Activated CD4-positive, alpha-beta T cell treated with anti-CD3 and anti-CD28 coated beads, Interleukin-2, amount 50 U/mL, for 24 hours (primary cell): Measurements from ENCODE around the gene PSMB9.

Experiments
- DNase-seq, 2 donors: peaks; one replicate each; pipeline ENCODE4 v3.0.0-alpha.2; 2020; ENCODE audit warnings: low read depth in 1 of 2, low spot score in 1 of 2

PSMB9 gene

DNA sequence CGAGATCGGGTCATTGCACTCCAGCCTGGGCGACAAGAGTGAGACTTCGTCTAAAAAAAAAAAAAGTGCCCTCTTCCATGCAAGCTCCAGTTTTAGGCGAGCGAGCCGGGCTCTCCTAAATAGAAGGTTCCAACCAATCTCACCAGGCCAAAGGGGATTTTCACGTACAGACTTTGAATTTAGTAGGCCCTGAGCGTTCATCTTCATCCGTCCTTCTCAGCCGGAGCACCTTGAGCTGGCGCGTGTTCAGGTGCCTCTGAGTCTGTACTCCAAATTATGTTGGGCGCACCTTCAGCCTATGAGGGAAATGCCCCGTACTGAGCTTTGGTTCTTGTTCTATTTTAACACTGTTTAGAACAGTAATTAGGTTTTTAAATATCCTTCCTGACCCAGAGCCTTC lies 14.6 kb upstream of the PSMB9 start:
- DNase-seq = no peak

DNA sequence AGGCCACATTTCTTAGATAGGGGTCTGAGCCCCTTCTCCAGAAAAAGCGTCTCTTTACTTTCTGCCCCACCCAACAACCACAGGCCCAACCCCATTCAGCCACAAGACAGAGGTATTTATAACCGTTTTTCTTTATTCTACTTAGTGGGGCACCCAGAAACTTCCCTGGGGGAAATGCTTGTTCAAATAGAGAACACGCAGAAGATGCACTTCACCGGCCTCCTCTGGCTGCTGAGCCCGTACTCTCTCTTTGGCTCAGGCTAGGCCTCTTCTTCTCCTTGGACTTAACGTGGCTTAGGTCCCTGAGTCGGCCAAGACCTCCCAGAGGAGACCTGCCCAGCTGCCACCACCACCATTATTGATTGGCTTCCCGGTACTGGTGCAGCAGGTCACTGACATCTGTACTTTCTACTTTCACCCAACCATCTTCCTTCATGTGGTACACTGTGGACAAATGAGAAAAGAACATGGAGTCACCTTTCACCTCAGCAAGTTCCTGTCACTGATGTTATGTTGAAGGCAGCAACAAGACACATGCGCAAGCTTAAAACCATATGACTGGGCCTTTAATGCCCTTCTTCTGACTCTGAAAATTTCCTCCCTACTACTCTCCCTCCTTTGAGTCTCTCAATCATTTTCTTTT lies 13.3 kb upstream of the PSMB9 start:
- no peak for DNase-seq

DNA sequence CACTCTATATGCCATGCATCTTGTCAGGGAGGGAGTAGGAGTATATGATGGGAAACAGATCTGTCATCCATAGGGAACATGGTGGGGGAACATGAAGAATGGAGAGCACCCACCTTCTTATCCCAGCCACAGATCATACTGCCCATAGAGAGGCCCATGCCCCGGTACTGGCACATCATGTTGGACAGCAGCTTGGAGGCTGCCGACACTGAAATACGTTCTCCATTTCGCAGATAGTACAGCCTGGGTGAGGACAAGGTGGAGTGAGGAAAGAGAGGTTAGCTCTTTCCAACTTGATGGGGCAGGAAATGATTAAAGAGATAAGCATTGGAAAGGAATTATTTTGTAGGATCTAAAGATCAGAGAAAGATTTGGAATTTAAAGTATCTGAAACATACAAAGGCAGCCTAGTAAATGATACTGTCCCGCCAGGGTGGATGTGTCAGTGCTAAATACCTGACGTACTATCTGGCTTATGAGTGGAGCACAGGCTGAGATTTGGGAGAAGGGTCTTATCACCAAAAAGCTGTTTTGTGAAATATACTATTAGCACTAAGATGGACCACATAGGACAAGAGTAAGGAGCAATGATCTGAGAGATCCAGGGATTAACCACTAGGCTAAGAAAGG lies 11.9 kb upstream of the PSMB9 start:
- DNase-seq = no peak

DNA sequence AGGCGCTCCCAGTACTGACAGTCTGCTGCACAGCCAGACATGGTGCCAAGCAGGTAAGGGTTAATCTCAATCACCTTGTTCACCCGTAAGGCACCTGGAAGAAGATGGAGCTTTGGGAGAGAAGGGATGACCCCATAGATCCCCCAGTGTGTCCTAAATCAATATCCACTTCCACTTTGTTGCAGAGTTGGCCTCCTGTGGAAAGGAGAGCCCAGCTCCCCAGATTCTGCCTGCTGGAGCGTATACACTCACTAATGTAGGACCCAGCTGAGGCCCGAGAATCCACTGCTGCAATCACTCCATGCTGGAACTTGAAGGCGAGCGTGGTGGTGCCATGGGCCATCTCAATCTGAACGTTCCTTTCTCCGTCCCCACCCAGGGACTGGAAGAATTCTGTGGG lies 11.3 kb upstream of the PSMB9 start:
- DNase-seq = no peak

DNA sequence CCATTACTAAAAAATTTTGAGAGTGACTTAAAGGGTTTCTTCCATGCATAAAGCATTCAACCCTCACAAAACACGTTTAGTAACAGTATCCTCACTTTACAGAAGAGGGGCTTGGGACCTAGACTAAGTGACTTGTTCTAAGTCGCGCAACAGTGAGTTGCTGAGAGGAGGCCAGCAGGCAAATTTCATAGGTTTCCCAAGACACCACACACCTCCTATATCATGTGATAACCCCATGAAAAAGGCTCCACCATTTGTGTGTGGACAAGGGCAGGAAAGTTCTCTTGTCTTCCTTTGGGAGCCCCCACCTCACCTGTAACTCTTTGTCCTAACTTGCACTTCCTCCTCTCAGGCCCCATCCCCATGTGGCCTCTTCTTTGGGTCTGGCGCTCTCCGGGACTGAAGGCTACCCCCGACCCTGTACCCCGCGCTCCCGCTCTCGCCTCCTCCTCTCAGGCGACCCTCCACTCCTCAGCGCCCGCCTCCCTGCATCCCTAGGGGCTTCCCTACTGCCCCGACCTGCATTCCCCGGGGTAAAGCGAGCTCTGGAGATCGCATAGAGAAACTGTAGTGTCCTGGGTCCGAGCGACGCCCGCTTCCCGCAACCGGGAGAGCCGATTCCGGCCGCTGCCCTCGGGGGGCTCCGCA lies 10.5 kb upstream of the PSMB9 start:
- DNase-seq = no peak

DNA sequence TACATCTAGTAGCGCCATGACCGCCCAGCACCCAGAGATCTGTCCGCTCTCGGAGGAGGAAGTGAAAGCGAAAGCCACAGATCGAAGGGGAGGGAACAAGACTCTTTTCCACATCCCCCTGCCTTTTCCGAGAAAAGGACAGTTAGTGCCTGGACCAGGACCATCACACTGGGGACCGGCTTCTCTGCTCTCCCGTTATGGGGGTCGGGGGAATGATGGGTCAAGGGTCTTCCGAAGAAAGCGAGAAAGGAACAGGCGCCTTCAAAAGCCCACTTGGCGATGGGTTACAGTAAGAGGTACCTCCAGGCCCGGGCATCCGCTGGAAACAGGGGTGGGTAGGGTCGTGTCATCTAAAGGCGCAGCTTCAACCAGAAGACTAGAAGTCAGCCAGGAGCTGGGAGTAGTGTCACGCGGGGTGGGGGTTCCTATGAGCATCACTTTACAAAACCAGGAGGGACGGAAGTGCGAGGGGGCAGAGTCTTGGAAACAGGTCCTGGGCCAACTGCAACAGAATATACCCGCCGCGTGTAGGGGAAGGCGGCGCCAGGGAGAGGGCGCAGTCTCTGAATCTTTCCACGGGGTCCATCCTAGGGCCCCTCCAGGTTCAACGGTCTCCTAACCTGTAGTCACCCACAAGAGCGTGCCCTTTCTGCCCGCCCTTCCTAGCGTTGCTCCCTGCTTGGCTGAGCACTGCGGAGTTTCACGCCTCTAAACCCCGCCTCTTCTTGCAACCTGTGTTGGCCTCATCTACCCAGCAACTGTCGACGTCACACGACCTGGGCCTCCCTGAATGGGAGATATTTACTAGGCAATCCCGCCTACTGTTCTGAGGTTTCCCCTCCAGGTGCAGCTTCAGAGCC lies 9.8 kb upstream of the PSMB9 start, which contains the start of gene PSMB8:
Gene PSMB8, minus strand, starts transcription at position 69 of the 860 bp plus-strand sequence. Its CDS starts 51 bp downstream, at position 18.
- peak; percentile 96 to 99 for DNase-seq

DNA sequence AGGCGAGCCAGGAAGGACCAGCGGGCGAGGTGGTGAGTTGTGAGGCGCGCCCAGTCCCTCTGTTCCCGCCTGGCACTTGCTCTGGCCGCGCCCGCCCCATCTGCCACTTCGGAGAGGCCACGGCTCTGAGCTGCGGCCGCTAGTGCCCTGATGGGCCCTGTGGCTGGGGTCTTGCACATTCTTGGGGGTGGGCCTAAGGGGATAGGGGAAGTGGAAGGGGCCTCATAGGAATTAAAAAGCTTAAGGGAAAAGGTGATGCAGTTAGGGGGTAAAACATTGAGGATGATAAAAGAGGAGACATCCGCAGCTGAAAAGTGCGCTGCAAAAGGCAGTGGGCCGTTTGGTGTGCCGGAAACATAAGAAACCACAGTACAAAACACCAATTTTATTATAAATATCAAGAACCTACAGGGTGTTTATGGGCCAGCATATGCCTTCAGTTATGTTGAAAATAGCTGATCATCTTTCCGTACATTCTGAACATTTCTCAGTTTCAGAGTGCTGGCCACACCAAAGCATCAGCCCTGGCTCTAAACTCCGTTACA lies 9.1 kb upstream of the PSMB9 start:
- no peak for DNase-seq

DNA sequence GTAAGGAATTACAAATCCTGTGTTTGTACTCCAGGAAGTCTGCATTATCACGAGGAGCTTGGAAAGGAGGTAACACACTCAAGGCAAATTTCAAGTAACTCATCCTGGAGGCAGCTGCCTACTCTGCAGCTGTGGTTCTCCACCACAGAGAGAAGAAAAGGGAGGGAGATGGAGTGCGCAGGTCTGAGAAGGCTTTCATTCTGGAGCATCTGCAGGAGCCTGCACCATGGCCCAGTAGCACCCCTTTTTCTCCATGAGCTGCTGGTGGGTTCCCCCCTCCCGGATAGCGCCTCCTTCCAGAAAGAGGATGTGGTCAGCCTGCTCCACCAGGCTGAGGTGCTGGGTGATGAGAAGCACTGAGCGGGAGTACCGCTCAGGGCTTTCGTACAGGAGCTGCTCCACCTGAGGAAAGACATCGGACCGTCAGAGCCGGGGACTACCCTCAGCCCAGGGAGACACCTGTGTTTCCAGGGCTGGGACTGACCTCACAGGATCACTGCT lies 8.6 kb upstream of the PSMB9 start:
- peak in 1 of 2 donors; percentile 34 for DNase-seq

DNA sequence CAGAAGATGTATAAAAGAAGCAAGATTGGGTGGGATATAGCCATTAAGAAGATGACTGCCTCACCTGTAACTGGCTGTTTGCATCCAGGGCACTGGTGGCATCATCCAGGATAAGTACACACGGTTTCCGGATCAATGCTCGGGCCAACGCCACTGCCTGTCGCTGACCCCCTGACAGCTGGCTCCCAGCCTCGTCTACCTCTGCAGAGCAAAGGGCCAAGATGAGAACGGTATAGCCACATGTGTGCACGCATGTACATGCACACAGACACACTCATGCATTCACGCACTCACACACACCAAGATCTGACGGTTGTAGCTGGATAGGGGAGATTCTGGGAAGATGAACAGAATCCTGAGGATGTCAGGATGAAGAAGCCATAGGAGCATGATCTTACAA lies 7.0 kb upstream of the PSMB9 start:
- no peak for DNase-seq

DNA sequence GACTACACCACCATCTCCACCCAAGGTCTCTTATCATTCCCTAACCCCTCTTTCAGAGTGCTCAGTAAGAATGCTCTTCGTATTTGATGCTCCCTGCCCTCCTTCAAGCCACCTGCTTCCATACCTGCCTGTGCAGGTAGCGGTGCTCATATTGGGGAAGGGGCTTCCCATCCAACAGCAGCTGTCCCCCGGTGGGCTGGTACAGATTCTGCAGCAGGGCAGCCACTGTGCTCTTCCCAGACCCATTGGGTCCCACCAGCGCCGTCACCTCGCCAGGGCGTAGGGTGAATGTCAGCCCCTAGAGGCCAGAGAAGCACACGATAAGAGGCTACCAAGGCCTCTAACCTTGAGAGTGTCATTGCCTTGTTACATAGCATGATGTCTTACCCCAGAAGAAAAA lies 6.2 kb upstream of the PSMB9 start:
- DNase-seq = no peak

DNA sequence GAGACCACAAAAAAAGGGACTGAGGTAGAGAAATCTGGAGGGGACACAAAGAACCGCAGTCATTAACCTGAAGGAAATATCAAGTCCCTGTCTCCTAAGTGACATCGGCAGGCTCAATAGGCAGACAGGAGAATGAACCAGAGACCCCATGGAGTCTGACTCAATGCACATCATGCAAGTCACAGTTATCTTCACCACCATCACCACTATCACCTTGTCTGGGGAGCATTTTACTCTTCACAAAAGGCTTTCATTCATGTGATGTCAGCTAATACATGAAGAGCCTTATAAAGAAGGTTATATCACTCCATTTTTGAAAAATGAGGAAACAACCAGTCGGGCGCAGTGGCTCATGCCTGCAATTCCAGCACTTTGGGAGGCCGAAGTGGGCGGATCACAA lies 4.9 kb upstream of the PSMB9 start:
- no peak for DNase-seq

DNA sequence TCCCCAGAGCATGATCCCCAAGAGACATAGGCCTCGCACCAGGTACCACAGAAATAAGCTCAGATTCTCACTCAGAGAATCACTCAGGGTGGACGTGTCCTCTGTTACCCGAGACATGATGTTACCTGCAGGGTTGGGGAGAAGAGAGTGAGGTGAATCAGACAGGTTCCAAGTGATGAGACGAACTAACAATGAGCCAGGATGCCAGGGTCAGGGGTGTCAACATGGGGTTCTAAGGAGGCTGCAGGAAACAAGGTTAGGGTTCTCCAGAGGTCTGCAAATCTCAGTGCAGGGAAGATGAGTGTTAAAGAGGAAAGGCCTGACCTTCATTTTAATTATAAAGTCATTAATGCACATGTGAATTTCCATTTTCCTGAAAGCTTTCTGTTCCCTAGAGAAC lies 3.0 kb upstream of the PSMB9 start:
- DNase-seq = no peak

DNA sequence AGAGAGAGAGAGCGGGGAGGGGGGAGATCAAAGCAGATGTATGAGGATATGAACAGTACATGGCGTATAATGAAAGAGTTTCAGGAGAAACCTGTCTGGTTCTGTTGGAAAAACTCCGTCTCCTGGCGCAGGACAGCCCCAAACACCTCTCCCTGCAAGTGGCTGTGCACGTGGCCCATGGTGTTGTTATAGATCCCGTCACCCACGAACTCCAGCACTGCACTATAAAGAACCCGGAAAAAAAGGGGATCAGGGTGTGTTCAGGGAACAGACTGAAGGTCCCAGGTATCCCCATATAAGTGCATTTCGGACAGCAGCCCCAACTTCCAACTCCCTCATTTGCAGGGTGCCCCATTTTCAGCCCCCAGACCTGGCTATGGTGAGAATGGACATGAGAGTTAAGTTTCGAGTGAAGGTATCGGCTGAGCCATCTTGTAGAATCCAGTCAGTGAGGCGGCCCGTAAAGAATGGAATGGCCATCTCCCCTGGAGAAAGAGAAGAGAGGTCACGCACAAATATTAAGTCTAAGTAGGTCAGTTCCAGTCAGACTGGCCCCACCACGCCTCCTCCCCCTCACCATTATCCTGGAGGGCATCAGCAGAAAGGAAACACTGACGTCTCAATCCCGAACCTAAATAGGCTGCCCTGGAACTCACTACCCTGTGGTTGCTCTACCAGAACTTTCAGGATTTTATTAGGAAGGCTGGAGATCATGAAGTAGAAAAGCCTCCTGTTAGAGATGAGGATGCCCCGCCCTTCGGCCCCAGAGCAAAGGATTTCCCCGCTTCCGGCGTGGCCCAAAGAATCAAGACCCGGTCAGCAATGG lies 1.8 kb upstream of the PSMB9 start:
- DNase-seq = no peak

DNA sequence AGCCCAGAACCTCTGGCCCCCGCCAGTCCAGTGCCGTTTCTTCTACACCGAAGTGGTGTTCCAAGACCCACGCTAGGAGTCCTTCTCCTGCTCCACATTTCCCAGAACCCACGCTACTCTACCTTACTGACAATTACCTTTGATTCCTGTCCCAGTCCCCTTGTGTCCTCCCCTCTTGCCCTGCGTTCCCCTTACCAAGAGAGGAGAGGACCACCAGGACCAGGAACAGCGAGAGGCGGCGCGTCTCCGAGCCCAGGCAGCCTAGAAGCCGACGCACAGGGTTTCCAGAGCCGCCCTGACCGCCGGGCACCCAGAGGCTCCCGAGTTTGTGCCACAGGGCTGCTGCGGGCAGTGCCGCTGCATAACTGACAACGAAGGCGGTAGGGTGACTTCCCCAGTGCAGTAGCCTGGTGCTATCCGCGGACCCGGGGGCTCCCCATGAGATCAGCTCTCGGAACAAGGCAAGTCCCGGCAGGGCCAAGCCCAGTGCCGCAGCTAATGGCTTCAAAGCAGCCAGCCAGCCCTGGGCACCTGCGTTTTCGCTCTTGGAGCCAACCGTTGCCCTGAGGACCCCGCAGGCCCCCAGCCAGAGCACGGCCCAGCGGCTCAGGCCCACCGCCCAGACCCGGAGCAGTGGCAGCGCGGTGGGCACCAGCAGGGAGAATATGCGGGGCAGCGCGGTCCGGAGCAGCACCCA lies 1.0 kb upstream of the PSMB9 start:
- peak in 1 of 2 donors; percentile 44 for DNase-seq

DNA sequence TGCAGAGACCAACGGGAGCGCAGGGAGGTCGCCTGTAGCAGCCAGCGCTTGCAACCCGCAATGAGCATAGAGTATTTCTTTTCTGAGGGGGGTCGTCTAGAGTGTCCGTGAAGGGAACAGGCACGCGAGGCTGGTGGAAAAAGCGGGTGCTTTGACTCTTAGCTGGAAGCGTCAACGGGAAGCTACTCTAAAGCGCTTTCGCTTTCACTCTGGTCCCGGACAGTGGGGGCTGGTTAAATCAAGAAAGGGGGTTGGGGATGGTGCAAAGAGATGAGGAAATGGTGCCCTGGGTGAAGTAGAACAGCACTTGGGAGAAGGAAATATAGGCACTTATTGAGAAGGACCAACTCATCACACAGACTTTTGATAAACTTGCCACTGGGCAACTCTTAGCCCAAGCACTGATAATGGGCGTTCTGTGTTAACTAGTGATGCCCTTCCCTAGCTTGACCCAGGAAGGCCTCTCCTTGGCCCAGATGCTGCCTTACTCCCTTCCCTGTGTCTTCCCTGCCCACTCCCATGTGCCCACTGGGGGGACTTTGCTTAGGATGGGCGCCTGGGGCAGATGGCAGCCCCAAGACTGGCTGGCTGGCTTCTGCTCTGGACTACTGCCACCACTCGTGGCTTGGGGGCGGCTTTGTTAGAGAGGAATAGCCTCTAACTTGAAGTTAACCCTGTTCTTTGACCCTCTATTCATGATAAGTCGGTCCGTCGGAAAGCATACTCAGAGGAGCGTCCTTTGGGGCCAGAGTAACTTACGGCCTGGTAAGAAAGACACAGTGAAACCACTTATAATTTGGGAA lies 585 bp downstream of the PSMB9 start:
- DNase-seq = peak in 1 of 2 donors; percentile 68

DNA sequence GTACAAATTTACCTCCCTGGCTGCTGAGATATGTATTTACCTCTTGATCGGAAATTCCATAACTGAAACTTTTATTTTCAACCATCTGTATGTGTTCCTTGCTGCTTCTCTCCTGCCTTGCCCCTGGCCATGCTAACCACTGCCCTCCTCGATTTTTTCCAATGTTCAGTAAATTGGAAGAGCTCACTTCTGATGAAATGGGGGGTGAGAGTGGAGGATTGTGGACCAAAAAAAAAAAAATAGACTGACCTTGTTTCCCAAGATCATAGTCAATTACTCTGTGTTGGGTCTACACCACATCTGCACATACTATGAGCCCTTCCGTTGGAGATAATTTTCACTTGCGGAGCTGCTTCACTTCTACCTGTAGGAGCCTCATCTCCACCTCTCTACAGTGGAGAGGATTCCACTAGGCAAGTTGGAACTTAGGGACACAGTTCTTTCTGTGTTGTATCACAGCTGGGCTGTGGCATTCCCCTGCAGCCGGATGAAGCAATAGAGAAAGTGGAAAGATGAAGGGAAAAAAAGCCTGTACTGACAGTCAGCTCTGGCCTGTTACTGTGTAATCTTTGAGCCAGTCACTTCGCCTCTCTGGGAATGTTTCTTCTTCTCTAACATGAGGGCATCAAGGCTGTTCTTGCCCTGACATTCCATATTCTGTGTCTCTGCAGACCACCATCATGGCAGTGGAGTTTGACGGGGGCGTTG lies 1.6 kb downstream of the PSMB9 start:
- DNase-seq = no peak

DNA sequence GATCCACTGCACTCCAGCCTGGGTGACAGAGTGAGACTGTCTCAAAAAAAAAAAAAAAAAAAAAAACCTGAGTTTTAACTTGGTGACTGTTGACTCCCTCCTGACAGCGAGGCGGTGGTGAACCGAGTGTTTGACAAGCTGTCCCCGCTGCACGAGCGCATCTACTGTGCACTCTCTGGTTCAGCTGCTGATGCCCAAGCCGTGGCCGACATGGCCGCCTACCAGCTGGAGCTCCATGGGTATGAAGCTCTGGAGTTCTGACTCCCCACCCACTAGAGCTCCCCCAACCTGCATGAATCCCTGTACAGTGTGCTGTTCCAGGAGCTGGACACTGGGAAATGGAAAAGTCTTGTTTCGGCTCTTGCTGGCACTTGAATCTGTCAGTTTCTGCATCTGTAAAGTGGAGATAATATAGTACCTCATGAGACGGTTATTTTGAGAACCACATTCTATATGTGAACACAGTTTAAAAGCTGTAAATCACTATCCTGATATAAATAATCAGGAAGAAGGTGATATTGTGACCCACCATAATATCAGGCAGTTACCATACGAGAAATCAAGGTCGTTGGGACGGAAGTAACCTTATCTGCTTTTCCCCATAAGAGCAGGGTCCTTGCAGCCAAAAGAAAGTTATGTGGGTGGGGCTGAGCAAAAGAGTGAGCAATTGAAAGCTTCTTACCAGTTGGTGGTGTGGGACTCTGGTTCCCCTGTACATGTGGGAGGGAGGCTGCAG lies 3.3 kb downstream of the PSMB9 start:
- no peak for DNase-seq

DNA sequence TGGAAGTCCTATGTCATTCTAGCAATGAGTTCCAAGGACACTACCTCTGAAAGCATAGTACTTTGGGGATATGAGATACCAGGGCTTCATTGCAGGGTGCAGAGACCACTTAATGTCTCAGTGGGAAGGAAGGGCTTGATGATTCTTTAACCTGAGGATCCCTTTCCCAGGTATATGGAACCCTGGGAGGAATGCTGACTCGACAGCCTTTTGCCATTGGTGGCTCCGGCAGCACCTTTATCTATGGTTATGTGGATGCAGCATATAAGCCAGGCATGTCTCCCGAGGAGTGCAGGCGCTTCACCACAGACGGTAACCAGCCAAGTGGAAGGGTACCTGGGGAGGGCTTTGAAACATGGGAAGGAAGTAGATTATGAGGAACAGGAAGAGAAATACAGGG lies 4.2 kb downstream of the PSMB9 start:
- no peak for DNase-seq
